GM12872 (cell line): ENCODE data around the gene ANKUB1.

Source experiments
- TF ChIP-seq, protein P1 (sequence below): IDR thresholded peaks from 3 replicates; pipeline ENCODE4 v1.5.1; 2011; ENCODE audit warnings: low read depth, mild to moderate bottlenecking, low read length, moderate library complexity; ENCODE audit not compliant: insufficient read depth

Gene ANKUB1, protein sequence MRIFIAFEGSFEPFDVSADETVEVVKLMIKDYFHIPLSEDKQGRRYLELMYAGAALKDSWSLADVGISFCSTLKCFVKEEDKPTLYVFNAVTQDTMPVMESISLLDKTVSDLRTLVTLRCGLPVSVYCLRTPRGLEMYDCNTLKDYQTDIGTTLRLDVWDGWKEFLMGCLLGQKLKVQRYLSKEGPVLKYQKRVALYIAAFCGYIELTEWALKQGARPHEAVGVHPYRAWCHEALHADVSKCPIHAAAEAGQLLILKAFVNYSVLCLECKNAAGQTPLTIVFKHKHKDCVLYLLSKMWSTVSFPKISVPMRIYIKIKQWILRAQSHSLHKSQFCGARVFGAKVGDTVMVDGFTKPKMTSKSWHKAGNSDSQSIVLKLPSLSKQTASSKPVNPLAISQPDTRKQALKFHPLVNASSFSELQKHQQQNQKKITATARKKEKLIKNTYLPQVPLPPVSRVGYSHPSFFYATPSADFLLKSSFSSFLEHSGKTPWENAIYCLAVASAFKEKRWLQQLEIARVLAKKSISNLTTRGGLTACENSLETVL

DNA sequence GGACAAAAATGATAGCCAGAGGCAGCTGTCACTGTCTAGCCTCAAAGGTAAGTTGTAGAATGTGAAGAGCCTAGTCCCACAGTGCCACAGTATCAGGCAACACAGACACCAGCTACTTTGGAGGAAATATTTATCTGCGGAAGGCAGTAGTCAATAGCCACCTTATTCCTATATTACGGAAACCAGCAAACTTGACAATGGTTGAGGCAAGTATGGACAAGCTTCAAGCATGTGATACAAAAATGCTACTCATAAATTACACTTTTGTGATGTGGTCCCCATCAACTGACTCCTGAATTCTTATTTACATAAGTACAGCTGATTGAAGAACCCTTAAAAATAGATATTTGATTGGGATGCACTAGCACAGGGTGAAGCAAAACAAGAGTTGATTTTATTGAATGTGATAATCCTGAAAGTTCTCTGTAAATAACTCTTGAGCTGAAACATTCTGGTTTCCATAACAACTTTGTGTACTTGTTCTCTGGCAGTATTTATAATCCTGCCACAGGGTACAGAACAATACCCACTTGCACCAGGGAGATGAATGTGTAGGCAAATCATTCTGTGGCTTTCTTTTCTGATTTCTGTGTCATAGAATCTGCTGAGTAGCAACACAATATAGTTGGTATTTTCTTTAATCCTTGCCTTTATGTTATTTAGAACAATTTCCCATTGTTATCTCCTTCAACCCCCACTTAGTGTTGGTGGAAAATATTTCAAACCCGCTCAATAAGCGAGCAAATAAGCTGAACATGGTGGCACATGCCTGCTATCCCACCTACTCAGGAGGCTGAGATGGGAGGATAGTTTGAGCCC is at the start of gene ANKUB1:
ANKUB1 (minus strand) TSS at position 103 of the 819 bp plus-strand sequence. CDS start 188 bp downstream, outside the sequence.
- TF ChIP-seq, protein P1, sequence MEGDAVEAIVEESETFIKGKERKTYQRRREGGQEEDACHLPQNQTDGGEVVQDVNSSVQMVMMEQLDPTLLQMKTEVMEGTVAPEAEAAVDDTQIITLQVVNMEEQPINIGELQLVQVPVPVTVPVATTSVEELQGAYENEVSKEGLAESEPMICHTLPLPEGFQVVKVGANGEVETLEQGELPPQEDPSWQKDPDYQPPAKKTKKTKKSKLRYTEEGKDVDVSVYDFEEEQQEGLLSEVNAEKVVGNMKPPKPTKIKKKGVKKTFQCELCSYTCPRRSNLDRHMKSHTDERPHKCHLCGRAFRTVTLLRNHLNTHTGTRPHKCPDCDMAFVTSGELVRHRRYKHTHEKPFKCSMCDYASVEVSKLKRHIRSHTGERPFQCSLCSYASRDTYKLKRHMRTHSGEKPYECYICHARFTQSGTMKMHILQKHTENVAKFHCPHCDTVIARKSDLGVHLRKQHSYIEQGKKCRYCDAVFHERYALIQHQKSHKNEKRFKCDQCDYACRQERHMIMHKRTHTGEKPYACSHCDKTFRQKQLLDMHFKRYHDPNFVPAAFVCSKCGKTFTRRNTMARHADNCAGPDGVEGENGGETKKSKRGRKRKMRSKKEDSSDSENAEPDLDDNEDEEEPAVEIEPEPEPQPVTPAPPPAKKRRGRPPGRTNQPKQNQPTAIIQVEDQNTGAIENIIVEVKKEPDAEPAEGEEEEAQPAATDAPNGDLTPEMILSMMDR: no peak

DNA sequence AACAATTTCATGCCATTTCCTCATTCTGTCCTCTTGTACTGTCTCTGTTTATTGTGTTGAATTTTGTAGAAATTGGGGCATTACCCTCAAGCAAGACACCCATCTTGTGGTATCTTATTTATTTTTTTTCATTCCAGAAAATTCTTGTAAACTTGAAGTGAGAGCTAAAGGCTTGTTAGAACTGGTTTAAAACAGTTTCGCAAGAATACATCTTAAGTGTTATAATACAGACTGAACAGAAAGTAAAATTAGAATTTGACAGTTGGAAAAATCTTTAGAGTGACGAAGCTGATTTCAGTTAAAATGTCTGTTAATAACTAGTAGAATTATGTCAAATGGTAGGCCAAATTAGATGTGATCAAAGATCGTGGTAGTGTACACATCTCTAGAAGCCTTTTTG is 47.5 kb upstream of the ANKUB1 start:
- TF ChIP-seq, protein P1: no peak

- TF ChIP-seq, protein P1: no peak
Measured at GRCh38 chr3:149833241-149833640, 40.9 kb upstream of the ANKUB1 start.

DNA sequence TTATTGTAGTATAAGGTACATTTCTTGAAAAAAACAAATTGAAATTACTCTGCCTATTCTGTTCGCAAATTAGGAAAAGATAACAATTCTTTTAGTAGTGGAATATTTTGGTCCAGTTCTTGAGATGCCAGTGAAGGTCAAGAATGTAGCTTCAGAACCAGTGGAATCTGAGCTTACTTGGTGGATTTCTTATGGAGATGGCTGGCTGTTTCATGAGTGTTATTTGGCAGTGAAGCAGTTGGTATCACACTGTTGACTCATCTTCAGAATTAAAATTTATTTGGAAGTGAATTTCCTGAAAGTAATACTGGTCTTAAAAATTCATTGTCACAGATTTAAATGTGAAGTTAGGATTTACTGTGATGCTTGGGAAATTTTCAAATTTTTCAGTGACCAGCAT is 39.7 kb upstream of the ANKUB1 start:
- TF ChIP-seq, protein P1: no peak

GRCh38 chr3:149831321-149831720 is 39.0 kb upstream of the ANKUB1 start:
- TF ChIP-seq, protein P1: no peak

DNA sequence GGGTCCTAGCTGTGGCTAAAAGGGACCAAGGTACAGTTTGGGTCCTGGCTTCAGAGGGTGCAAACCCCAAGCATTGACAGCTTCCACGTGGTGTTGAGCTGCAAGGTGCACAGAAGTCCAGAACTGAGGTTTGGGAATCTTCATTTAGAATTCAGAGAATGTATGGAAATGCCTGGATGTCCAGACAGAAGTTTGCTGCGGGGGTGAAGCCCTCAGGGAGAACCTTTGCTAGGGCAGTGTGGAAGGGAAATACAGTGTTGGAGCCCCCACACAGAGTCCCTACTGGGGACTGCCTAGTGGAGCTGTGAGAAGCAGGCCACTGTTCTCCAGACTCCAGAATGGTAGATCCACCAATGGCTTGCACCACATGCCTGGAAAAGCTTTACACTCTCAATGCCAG is 38.5 kb upstream of the ANKUB1 start:
- TF ChIP-seq, protein P1: no peak

DNA sequence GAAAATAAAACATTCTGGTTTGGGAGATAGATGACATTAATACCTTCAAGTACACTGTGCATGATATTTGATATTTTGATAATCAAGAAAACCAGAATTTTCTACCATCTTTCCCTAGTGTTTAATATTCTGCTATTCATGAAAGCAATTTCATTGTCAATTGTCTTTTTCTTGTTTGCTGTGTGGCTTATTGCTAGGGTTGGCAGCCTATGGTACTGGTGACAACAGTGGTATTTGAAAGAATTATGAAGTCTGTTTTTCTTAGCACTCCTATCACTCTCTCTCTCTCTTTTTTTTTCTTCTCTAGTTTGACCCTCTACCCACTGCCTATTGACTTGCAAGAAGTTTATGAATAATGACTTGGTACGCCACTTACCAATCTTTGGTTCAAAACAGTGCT is 36.0 kb upstream of the ANKUB1 start:
- TF ChIP-seq, protein P1: no peak
